ENCODE measurements around the gene PLPP2. TPM values are rescaled to one million over a fixed set of nuclear protein-coding genes. Genes with fewer than 3 reads are reported as not detected.

The PLPP2 gene
- total RNA-seq, 4 donors from 2014 or later: 1.6 to 13.7 (median 9.2) TPM

DNA sequence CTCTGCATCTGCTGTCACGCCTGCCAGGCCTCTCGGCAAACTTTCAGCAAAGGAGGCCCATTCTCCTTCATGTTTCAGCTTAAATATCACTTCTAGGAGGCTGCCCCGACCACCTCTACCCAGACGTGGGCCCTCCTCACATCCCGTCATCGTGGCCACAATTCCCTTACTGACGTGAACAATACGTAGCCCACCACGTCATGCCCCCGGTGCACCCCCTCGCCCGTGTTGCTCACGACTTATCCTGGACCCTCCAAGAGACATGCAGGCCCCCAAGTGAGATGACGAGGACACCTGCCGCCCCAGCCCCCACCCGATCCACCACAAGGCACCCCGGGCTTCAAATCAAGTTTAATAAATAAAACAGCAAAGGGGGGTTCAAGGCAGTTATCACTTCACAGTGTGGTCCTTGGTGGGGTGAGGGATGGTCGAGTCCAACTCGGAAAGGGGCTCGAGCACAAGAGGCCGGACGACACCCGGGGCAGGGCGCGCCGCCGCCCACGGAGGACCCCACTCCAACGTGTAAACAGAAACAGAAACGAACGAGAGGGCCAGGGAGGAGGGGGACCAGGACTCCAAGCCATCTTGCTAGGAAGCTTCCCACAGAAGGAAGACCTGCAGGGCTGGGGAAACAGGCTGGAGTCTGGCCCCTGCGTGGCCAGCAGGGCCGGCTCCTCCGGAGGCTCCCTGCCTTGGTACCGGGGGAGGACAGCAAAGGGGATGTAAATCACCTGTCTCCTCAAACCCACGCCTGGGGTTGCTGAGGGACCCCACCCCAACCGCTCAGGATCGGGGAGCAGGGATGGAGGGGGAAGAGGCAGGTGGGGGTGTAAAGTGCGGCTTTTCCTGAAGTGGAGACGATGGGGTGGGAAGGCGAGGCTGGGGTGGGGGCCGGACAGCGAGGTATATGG lies 14.3 kb upstream of the PLPP2 start:
- TF ChIP-seq, protein P1, sequence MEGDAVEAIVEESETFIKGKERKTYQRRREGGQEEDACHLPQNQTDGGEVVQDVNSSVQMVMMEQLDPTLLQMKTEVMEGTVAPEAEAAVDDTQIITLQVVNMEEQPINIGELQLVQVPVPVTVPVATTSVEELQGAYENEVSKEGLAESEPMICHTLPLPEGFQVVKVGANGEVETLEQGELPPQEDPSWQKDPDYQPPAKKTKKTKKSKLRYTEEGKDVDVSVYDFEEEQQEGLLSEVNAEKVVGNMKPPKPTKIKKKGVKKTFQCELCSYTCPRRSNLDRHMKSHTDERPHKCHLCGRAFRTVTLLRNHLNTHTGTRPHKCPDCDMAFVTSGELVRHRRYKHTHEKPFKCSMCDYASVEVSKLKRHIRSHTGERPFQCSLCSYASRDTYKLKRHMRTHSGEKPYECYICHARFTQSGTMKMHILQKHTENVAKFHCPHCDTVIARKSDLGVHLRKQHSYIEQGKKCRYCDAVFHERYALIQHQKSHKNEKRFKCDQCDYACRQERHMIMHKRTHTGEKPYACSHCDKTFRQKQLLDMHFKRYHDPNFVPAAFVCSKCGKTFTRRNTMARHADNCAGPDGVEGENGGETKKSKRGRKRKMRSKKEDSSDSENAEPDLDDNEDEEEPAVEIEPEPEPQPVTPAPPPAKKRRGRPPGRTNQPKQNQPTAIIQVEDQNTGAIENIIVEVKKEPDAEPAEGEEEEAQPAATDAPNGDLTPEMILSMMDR (IDR thresholded peaks at IDR 0.05): no peak
- ATAC-seq (ENCODE audit: low FRiP score): no peak
- DNase-seq (ENCODE audit: low spot score): no peak

DNA sequence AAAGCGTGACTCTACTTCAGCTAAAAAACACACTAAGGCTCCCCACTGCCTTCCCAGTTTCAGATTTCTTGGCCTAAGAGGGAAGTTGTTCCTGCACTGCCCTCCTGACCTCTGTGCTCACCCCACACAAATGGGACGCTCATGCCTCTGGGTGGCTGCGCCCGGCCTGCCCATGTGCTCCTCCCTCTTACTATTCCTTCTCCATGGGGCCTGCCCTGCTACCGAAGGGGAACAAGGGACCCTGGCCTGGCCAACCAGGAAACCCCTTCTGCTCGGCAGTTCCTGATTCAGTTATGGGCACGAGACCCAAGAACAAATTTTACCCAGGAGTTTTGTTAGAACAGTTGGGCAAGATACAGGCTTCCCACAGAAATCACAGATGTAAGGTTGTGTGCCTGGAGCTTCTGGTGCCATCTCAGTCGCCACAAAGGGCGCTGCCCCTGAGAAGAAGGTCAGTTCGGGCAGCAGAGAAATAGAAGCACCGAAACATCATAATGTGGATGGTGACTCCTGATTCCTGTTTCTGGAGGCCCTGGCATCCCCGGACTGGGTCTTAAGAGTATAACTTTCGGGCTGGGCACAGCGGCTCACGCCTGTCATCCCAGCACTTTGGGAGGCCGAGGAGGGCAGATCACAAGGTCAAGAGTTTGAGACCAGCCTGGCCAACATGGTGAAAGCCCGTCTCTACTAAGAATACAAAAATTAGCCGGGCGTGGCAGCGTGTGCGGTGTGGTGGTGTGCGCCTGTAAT lies 5.4 kb upstream of the PLPP2 start:
- DNase-seq (ENCODE audit: low spot score): no peak
- no peak for ATAC-seq (ENCODE audit: low FRiP score)
- TF ChIP-seq, protein P1 (IDR thresholded peaks at IDR 0.05): no peak

DNA sequence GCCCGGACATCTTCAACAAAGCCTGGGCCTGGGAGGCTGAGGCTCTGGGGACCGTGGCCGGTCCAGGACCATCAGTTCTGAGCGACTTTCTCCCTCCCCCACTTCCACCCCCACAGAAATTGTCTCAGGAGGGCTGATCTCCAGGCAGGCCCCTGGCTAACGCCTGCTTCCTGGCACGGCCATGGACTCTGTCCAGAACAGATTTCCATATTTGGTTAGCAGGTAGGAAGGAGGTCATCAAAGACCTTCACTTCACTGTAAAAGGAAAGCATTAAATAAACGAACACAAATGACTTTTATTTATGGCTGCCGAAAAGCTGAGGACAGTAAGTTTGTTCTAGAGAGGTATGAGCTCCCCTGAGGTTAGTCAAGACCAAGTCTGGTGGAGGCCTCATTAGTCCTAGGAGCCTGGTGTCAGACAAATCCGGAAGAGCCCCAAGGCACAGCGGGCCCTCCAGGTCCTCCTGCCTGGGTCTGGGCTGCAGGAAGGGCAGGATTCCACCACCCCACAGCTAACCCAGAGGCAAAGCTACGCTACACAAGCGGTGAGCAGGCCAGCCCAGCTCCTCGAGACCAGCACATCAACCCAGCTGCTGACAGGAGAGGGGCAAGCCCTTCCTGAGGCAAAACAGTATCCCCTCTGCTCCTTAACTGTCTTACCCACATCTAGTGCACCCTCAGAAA lies 4.6 kb upstream of the PLPP2 start:
- DNase-seq (ENCODE audit: low spot score) (no peak), ATAC-seq (ENCODE audit: low FRiP score) (no peak)
- TF ChIP-seq, protein P1 (IDR thresholded peaks at IDR 0.05): no peak

DNA sequence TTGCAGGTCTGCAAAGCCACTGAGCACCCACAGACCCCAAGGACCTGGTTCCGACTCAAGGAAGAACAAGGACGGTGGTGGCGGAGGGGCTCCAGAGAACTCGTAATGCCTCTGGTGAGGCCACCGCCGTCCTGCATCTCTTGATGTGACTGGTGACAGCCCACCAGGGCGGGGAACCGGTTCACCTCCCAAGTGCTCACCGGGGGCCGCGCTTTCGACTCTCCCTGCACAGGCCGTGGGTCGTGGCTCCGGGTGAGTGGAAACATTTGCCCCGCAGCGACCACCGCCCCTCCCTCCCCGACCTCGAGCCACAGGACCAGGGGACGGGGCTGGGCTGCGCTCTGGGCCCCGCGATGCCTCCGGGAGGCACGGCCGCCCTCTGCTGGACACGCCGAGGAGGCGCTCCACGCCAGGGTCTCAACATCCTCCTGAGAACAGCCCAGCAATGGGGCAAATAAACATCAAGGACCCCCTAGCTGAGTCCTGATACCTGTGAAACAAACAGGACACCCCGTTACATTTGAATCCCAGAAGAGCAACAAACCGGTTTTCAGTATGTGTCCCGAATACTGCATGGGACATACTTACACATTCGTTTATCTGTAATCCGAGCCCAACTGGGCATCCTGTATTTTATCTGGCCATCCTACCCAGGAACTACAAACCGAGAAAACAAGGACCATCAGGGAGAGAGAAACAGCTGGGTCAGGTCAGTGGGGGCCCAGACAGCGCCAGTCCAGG lies 3.9 kb upstream of the PLPP2 start:
- DNase-seq (ENCODE audit: low spot score): no peak
- TF ChIP-seq, protein P1 (IDR thresholded peaks at IDR 0.05): no peak
- no peak for ATAC-seq (ENCODE audit: low FRiP score)

DNA sequence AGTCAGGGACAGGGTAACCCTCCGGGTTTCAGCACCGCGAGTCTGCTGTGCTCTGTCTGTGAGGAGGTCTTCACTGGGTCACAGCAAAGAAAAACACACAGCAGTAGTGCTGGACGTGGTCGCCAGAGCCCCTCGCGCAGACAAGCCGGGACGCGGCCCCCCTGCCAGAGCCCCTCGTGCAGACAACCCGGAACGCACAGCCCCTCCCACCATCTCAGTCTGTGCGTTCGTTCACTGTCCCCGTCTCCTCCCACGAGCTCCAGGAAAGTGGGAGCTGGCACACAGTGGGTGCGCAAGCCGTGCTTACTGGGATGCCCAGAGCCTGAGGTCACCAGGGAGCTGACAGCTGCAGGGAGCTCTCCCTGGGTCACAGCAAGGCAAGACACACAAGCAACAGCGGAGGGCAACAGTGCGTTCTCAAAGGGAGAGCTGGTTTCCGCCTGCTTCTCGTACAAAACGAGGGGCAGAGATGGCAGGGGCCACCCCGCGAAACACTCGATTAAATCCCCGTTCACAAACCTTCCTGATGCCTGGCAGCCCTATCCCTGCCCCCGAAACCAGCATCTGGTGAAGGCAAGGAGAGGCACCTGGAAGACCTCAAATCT lies 3.2 kb upstream of the PLPP2 start:
- ATAC-seq (ENCODE audit: low FRiP score): no peak
- TF ChIP-seq, protein P1 (IDR thresholded peaks at IDR 0.05): no peak
- DNase-seq (ENCODE audit: low spot score): no peak
